Medulla oblongata (tissue), 1 donor: ENCODE results near the gene ALDH4A1.
"Not testable (repeated sequence)": the region's sequence is repeated elsewhere in the genome, so short reads cannot be mapped to it uniquely, and the experiment has no call there.

Source experiments
- DNase-seq: peaks from one replicate; pipeline ENCODE4 v3.0.0-alpha.2; 2015; ENCODE audit errors: extremely low spot score

Gene ALDH4A1

DNA sequence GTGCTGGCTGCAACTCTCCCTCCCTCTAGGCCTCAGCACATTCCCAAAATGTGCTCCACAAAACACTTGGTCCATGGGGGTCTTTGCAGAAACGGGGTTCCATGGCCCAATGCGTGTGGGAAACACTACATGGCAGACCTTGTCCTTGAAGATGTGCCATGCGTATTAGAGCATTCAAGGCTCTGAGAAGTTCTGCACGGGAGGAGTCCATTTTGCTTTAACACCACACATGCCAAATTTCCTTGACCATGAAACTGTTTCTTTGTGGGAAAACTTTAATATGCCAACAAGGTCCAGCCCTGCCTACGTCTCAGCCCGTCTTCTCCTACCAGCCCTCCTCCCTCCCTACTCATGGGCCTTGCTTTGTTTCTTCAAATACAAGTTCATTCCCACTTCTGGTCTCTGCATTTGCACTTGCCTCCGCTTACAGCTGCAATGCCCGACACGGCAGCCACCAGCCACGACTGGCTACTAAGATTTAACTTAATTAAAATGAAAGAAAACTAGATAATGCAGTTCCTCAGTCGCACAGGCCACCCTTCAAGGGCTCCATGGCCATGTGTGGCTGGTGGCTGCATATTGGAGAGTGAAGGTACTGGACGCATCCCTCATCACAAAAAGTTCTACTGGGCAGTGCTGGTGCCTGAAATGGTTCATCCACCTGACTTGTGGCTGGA is 23.7 kb downstream of the ALDH4A1 start:
- DNase-seq = no peak

- DNase-seq = no peak
Measured at GRCh38 chr1:18877282-18877681, 25.1 kb downstream of the ALDH4A1 start.

GRCh38 chr1:18876210-18876609 is 26.1 kb downstream of the ALDH4A1 start:
- no peak for DNase-seq

DNA sequence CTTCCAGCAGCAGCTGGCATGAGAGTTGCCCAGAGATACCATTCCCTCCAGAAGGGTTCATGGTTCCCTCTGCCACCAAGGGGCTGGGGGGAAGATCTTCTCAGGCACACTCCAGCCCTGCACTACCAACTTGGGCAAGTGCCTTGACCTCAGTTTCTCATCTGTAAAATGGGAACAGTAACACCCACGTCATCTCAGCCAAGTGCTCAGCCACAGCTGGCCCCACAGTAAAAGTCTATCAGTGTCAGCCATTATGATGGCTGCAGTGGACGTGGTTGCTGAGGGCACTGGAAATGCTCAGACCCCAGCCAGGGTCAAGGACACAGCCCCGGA is 26.6 kb downstream of the ALDH4A1 start:
- DNase-seq = no peak

- peak; percentile 85 for DNase-seq
Measured at GRCh38 chr1:18875107-18875795, 27.1 kb downstream of the ALDH4A1 start.

DNA sequence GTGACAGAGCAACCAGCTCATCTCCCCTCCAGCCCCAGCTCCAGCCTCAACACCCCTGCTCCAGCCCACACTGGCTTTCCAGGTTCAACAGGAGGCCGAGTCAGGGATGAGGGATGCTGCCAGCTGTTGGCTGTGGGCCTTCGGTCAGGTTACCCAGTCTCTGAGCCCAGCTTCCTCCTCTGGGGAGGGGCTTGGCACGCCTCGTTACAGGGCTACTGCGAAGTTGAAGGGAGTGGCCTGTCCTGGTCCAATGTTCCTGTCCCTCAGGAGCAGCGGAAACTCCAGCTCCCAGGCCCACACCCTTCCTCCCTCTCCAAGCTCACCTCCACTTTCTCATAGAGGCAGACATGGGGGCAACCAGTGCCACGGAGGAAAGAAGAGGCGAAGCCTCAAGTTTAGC is 27.8 kb downstream of the ALDH4A1 start:
- no peak for DNase-seq

DNA sequence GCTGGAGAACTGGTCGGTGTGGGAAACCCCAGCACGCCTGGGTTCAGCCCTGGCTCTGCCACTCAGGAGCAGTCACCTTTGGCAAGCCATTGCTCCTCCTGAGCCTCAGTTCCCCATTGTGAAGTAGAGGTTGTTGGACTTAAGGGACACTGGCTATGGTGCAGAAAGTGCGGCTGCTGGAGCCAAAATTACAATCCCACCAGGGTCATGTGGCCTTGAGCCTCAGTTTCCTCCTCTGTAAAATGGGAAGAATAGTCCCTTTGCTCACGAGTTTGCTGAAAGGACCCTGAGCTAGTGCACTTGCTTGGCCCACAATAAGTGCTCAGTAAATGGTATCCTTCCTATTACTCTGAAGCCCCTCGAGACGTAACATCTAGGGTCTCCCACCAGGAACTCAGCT is 28.3 kb downstream of the ALDH4A1 start:
- DNase-seq = no peak

DNA sequence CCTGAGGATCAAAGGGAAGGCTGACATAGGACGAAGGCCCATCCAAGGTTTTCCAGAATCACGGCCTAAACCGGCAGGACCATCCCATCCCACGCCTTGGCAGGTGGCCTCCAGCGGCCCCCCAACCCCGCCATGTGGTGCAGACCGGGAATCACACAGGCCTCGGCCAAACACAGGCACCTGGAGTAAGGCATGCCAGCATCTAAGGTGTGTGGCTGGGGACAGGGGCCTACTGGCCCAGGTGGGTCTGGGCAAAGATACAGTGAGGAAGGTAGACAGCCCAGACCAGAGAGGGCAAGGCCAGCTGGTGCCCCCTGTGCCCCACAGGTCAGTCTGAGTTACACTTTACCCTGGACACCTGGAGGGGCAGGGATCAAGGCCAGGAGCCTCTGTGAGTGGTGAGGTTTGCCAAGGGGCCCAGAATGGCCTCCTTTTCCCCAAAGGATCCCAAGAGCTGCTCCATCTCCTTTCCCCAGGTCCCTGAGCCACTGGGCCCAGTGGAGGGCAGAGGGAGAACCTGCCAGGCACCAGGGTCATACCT is 30.2 kb downstream of the ALDH4A1 start:
- no peak for DNase-seq

GRCh38 chr1:18871401-18872070 is 30.8 kb downstream of the ALDH4A1 start:
- DNase-seq = no peak

DNA sequence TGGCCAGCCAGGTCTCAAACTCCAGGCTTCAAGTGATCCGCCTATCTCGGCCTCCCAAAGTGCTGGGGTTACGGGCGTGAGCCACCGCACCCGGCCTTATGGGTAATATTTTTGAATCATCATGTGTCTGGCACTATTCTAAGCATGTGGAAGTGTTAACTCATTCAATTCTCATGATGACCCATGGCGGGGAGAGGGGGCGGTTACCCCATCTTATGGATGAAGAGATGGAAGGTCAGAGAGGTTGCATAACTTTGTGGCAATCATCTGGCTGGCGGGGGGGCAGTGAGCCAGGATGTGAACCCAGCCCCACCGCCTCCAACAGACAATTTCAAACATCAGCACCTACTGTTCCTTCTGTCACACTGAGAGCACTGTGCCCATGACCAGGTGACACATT is 31.4 kb downstream of the ALDH4A1 start:
- DNase-seq = no peak

DNA sequence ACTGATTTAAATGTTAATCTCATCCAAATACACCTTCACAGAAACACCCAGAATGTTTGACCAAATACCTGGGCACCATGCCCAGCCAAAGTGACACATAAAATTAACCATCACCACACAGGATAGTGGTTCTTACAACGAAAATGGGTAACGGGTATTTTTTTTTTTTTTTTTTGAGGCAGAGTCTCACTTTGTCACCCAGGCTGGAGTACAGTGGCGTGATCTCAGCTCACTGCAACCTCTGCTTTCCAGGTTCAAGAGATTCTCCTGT is 31.8 kb downstream of the ALDH4A1 start:
- not testable (repeated sequence) for DNase-seq

DNA sequence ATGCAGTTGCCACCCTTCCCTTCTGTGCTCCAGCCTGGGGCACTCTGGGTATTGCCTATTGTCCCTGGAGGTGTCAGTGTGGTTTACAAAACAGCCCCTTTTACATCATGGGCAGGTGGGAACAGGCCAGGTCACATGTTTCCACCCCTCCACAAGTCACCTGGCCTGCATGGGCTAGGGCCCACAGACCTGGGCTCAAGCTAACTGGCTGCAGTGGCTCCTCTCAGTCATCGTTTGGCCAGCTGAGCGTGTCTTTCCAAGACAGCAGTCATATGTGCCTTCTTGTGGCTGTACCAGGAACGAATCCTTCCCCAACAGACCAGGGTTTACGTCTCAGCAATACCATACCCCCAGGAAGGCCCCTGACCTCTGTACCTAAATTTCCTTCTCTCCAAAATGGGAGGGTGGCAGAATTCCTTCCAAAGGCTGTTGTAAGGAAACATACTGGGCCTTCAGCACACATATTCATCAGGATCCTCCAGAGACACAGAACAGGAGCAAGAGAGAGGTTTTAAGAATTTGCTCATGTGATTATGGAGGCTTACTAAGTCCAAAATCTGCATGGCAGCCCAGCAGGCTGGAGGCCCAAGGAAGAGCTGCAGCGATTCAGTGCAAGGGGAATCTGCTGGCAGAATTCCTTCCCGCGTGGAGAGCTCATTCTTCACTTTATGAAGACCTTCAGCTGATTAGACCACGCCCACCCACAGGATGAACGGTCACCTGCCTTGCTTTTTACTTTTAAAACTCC is 32.3 kb downstream of the ALDH4A1 start:
- DNase-seq = no peak

DNA sequence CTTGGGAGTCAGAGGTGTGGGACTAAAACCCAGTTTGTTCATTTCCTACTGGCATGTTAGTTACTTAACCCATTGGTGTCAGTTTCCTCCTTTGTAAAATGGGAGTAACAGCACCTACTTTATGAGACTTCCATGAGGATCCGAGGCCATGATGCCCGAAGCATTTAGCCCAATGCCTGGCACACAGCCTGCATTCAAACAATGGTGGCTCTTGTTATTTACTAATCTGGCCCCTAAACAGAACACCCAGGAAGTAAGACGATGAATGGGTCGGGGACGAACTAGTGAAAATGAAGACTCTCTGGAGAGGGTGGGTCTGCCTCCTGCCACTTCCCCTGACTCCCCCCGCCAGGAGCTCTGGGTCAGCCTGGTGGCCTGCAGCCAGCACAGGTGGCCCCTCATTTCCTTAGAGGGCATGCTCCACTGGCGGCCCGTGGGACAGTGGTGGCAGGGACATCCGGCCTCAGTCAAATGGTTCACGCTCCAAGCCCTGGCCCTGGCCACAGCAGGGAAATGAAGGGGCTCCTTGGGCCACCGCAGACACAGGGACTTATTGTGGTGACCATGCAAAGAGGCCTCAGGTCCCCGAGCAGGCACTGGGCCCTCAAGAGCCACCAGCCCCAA is 33.4 kb downstream of the ALDH4A1 start:
- peak; percentile 43 for DNase-seq

GRCh38 chr1:18868354-18868753 is 34.0 kb downstream of the ALDH4A1 start:
- no peak for DNase-seq

- no peak for DNase-seq
Measured at GRCh38 chr1:18866846-18867245, 35.5 kb downstream of the ALDH4A1 start.

- no peak for DNase-seq
Measured at GRCh38 chr1:18866314-18866713, 36.0 kb downstream of the ALDH4A1 start.

DNA sequence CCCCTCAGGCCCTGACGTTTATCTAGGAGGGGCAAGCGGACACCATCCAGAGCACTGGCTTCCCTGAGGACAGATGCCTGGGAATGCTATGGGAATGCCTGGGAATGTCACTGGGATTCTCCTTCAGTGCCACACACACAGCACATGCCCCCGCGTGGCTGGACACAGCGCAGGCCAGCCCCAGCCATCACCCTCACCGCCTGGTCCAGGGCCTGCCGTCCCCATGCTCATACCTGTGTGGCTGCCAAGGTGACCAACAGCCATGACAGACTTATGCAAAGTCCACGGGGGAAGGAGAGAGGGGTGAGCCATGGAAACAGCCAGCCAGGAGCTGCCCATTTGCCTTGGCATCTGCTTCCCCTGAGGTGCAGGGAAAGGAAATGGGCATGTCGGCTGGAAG is 37.2 kb downstream of the ALDH4A1 start:
- no peak for DNase-seq

- DNase-seq = no peak
Measured at GRCh38 chr1:18861590-18861989, 40.8 kb downstream of the ALDH4A1 start.

DNA sequence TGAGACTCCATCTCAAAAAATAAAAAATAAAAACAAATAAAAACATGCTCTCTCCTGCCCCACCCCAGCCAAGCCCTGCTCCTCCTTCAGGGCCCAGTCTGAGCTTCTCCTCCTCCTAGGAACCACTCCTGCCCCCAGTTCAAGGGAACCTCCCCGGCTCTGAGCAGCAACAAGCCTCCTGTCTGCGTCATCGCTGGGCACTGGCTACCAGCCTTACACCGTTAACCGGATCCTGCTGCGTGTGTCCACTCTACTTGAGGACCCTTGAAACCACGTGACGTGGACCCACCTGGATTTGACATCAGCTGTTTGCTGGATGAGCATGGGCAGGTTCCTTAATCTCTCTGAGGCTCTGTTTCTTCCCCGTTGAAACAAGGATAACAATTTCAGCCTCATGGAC is 41.3 kb downstream of the ALDH4A1 start:
- no peak for DNase-seq

DNA sequence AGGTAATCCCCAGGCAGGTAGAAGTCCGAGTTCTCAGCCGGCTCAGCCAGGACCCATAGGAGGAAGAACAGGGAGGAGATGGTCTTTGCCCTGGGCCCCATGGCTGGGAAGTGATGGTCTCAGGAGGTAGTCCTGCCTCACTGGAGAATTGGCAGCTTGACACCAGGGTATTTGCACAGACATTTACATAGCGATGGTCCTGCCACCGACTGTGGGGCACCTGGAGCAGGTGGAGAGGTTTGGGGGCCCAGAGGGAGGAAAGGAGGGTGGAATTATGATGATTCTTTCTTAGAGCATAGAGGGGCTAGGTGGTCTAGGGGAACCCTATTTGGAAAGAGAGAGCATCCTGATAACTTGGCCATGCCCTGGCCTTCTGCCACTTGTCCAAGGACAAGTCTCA is 42.8 kb downstream of the ALDH4A1 start, which contains the start of gene TAS1R2:
TAS1R2 (minus strand) TSS at position 101 of the 400 bp plus-strand sequence; CDS start at position 101, 0 bp downstream.
- no peak for DNase-seq

DNA sequence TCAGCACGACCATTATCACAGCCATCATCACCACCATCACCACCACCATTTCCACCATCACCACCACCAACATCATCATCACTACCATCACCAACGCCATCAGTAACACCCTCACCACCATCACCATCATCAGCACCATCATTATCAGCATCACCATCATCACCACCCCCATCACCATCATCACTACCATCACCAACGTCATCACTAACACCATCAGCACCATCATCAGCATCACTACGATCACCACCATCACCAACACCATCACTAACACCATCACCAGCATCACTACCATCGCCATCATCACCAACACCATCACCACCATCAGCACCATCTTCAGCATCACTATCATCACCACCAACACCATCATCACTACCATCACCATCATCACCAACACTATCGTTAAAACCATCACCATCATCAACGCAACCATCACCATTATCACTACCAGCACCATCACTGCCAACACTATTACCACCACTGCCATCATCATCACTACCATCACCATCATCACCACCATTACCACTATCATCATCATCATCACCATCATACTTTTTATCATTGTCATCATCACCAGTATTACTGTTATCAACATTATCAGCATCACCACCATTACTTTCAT is 44.2 kb downstream of the ALDH4A1 start:
- no peak for DNase-seq
